ENCODE results near the gene TTLL8.

Gene TTLL8

DNA sequence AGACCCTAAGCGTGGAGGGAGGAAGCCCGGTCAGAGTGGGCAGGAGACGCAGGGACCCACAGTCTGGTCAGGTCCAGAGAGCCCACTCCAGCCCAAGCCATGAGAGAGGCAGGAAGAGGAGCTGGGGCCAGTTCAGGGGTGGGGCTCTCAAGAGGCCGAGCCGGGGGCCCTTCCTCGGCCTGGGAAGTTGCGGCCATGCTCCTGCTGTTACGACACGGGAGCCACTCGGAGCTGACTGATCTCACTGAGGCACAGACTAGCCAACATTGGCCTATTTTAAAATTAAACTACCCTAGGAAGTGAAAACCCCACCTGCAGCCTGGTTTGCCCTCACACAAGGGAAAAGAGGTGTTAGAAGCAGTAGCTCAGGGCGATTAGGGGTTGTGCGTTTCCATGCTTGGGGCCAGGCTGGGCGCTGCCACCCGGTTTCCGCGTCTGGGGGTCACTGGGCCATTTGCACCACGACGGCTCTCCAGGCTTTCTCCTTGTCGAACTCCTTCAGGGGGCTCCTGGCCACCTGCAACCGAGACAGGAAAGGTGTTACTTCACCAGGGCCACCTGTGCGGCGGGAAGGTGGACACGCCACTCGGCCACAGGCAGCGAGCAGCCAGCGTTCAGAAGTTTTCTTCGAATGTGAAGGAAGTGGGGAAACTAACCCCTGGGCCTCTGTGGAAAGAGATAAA lies 3.2 kb upstream of the TTLL8 start:
- no peak for DNase-seq

GRCh38 chr22:50060441-50061140 lies 2.5 kb upstream of the TTLL8 start:
- DNase-seq: no peak

DNA sequence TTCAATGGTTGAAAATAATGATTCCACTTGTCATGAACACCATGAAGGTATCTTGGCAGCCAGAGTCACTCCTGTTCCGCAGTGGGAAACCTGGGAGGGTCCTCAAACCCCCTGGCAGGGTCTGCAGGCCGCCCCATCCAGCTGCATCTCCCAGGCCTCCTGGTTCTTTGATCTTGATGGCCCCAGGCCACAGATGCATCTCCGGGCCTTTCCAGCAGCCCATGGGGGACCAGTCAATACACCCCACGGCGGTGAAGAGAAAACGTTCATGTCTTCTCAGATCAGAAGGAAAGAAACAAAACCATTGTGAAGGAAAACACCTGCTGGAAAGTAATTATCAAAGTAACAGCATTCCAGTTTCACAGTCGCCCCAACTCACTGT lies 1.8 kb upstream of the TTLL8 start:
- no peak for DNase-seq

- DNase-seq: no peak
These were observed 1.1 kb upstream of the TTLL8 start for GRCh38 chr22:50058906-50059880.

GRCh38 chr22:50057278-50058060 lies 629 bp downstream of the TTLL8 start:
- no peak for DNase-seq

- DNase-seq: no peak
These were observed 1.7 kb downstream of the TTLL8 start for GRCh38 chr22:50056214-50056972.

DNA sequence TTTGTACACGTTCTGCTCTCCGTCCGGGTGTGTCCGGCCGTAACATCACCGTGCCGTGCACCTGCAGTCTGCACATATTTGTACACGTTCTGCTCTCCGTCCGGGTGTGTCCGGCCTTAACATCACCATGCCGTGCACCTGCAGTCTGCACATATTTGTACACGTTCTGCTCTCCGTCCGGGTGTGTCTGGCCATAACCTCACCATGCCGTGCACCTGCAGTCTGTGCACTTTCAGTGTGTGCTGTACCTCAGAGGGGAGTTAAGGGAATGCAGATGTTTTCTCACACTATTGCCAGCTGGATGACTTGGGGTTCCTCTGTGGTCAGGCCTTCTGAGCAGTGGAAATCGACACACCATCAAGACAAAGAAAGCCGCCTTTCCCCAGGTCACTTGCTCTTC lies 4.2 kb downstream of the TTLL8 start:
- DNase-seq: no peak

GRCh38 chr22:50051930-50052329 lies 6.2 kb downstream of the TTLL8 start:
- DNase-seq: no peak

- no peak for DNase-seq
These were observed 8.6 kb downstream of the TTLL8 start for GRCh38 chr22:50049299-50050195.

DNA sequence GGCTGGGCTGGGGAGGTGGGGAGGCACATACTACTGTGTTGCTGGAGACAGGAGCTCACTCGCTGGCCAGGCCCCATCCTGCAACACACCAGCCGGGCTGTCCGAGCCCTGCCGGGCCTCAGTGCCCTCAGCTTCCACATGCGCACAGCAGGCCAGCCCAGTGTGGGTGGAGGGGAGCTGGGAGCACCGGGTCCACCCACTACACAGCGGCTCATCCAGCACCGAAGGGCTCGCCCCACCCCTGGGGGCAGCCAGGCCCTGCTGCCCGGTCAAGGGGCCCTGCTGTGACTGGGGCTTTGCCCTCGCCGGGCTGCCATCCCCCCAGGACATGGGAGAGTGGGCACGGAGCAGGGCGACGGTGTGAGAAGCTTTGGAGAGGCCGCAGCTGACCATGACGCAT lies 9.3 kb downstream of the TTLL8 start:
- DNase-seq: no peak

DNA sequence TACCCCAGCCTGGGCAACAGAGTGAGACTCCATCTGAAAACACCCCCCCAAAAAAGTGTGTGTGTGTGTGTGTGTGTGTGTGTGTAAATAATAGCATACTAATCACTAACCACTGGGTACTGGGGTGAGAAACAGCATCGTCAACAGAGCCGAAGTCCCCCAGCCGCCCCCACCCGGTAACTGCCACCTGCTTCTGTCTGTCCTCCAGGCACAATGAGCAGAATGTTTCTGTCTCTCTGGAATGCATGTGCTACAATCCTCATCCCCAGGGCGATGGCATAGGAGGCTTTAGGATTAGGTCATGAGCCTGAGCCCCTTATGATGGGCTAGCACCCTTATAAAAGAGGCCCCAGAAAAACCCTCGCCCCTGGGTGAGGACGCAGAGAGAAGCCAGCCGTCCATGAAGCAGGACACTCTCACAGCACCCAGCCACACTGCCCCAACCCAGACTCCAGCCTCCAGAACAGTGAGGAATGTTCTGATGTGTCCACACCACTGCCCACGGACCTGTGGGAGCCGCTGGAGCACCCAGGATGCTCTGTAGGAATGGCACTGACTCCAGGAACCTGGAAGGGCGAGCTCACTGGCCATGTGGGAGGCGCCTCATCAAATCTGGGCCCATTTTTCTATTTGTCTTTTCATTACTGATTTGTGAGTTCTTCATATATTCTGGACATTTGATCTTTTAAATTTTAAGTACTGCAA lies 9.9 kb downstream of the TTLL8 start:
- DNase-seq: no peak

GRCh38 chr22:50047346-50047745 lies 10.8 kb downstream of the TTLL8 start:
- no peak for DNase-seq

GRCh38 chr22:50046481-50047245 lies 11.4 kb downstream of the TTLL8 start:
- no peak for DNase-seq

- no peak for DNase-seq
These were observed 12.1 kb downstream of the TTLL8 start for GRCh38 chr22:50046019-50046415.

DNA sequence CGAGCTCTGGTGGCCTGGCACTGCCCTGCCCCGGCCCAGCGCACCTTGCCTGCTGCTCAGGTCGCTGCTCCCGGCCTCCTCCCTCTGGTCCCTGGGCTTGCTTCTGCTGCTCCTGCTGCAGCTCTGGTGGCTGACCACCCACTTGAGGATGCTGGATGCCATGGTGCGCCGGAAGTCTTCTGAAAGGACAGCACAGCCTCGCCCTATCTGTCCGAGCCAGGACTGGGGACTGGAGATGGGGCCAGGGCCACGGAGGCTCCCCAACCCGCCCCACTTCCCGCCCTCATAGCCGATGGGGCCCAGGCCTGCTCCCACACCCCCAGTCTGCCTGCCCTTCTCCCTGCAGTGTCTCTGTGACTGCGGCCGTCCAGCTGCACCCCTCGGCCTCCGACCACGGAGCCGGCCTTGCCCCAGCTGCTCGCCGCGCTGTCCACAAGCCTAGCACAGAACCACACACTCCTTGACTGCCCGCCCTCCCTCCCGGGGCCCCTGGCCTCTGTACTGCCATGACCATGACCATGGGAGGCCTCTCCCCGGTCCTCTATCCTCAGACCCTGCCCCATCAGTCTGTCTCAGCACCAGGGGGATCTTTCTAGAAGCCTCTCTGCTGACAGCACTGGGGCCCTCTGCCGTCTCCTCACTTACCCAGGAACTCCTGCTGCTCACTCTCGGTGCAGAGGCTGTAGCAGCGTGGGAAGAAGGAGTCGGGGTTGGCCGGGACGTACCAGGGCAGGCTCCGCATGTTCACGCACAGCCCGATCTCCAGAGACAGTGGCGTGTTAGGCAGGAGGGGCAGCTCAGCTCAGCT lies 12.7 kb downstream of the TTLL8 start:
- no peak for DNase-seq

- no peak for DNase-seq
These were observed 13.5 kb downstream of the TTLL8 start for GRCh38 chr22:50044485-50045118.

GRCh38 chr22:50041361-50042065 lies 16.6 kb downstream of the TTLL8 start:
- no peak for DNase-seq

All from NCI-H1048 (cell line).